K562 (cell line): Measurements from ENCODE around the gene HDAC5. TPM values are rescaled to one million over a fixed set of nuclear protein-coding genes. Genes with fewer than 3 reads are reported as not detected.

ENCODE experiments used
- CBFA2T3 ChIP-seq: fragments of 450-650 bp; IDR thresholded peaks from 2 replicates; pipeline ENCODE4 v1.6.1; 2017
- CCAR2 ChIP-seq: fragments of 200-400 bp; formaldehyde crosslinking; IDR thresholded peaks from 2 replicates; pipeline ENCODE4 v1.6.1; 2017; ENCODE audit warnings: mild to moderate bottlenecking, low read depth, low read length
- CHD2 ChIP-seq: IDR thresholded peaks from 2 replicates; pipeline ENCODE4 v1.6.1; 2011; ENCODE audit warnings: low read depth, low read length
- DACH1 ChIP-seq: fragments of 450-650 bp; IDR thresholded peaks from 2 replicates; pipeline ENCODE4 v1.6.1; 2018; ENCODE audit not compliant: partially characterized antibody
- HMG20A ChIP-seq: fragments of 450-650 bp; formaldehyde crosslinking; conservative IDR thresholded peaks from 2 replicates; pipeline ENCODE4 v1.4.0; 2020; ENCODE audit warnings: mild to moderate bottlenecking, mixed read lengths
- POLR2AphosphoS5 ChIP-seq: IDR thresholded peaks from 2 replicates; pipeline ENCODE4 v1.6.1; 2011; ENCODE audit warnings: mild to moderate bottlenecking, low read depth, low read length, moderate library complexity; ENCODE audit not compliant: control insufficient read depth, insufficient read depth
- RBM39 ChIP-seq: fragments of 200-400 bp; formaldehyde crosslinking; optimal IDR thresholded peaks from 2 replicates; pipeline ENCODE3; 2018; ENCODE audit warnings: low read depth, low read length
- SAFB ChIP-seq: fragments of 200-400 bp; formaldehyde crosslinking; IDR thresholded peaks from 2 replicates; pipeline ENCODE4 v1.6.1; 2017; ENCODE audit warnings: low read depth, low read length, borderline replicate concordance
- SAFB2 ChIP-seq: fragments of 200-400 bp; formaldehyde crosslinking; IDR thresholded peaks from 2 replicates; pipeline ENCODE4 v1.6.1; 2018; ENCODE audit warnings: borderline replicate concordance, low read length, low read depth, moderate library complexity; ENCODE audit not compliant: severe bottlenecking
- SNAPC5 ChIP-seq: fragments of 250-450 bp; sonication (Bioruptor Pico); IDR thresholded peaks from 2 replicates; pipeline ENCODE4 v1.8.0; 2021; ENCODE audit warnings: moderate library complexity, mild to moderate bottlenecking, inconsistent platforms
- SUPT5H ChIP-seq: fragments of 450-650 bp; IDR thresholded peaks from 2 replicates; pipeline ENCODE4 v1.6.1; 2016
- THAP12 ChIP-seq: fragments of 250-450 bp; sonication (Bioruptor Pico); IDR thresholded peaks from 2 replicates; pipeline ENCODE4 v1.9.0; 2021; ENCODE audit warnings: mild to moderate bottlenecking, inconsistent platforms
- TRIM28 ChIP-seq: fragments of 450-650 bp; IDR thresholded peaks from 2 replicates; pipeline ENCODE4 v1.6.1; 2017
- ZC3H11A ChIP-seq: IDR thresholded peaks from 2 replicates; pipeline ENCODE4 v1.6.1; 2012; ENCODE audit warnings: low read depth, low read length, improper control_type of control experiment
- ZNF445 ChIP-seq: fragments of 250-450 bp; sonication (Bioruptor Pico); IDR thresholded peaks from 2 replicates; pipeline ENCODE4 v1.4.0; 2020; ENCODE audit warnings: low read depth, mild to moderate bottlenecking, moderate library complexity
- ZNF512 ChIP-seq: IDR thresholded peaks from 2 replicates; pipeline ENCODE4 v1.6.1; 2016; ENCODE audit warnings: missing genetic modification characterization, missing compliant biosample characterization
- polyA plus RNA-seq, 8 experiments: library from polyadenylated mRNA; depleted of rRNA in 4 of 8; stranded (reverse) in 5 of 8; unstranded in 3 of 8; fragments of >200 nt; fragmentation: Nextera tagmentation in 2 of 8; fragmentation: Illumina TruSeq in 1 of 8; extraction: Ambion mirVana in 2 of 8; extraction: Trizol in 1 of 8; gene quantifications; 2 replicates each; pipeline versions ENCODE4 v1.2.1 to v1.2.3, GENCODE V29; 2011 to 2014; ENCODE audit warnings: inconsistent platforms in 1 of 8, missing spikeins in 1 of 8
- total RNA-seq, 7 experiments: library from RNA; depleted of rRNA in 6 of 7; stranded (reverse); fragments of >200 nt in 6 of 7; fragmentation: Illumina TruSeq in 2 of 7; extraction: Trizol in 2 of 7; gene quantifications; 2 replicates each; pipeline versions ENCODE4 v1.2.1 to v1.2.3, GENCODE V29; 2011 to 2021; ENCODE audit warnings: low replicate concordance in 1 of 7
- TF ChIP-seq, protein P1 (sequence below): fragments of 250-450 bp; sonication (Bioruptor Pico); IDR thresholded peaks from 2 replicates; pipeline ENCODE4 v1.5.0; 2020; ENCODE audit warnings: mild to moderate bottlenecking, borderline replicate concordance
- TF ChIP-seq, protein P2 (sequence below): sonication (generic); formaldehyde crosslinking; IDR thresholded peaks from 2 replicates; pipeline ENCODE4 v1.8.0; 2022; ENCODE audit warnings: missing genetic modification reagents, mild to moderate bottlenecking, moderate library complexity, borderline replicate concordance
- TF ChIP-seq, protein P3 (sequence below), 3 experiments: IDR thresholded peaks in 2 of 3; conservative IDR thresholded peaks in 1 of 3; 2 replicates each; pipeline ENCODE4 v1.5.1; 2011 to 2012; ENCODE audit warnings: low read length in 3 of 3, mild to moderate bottlenecking in 3 of 3, control low read depth in 2 of 3, improper control_type of control experiment in 1 of 3, inconsistent platforms in 1 of 3, low read depth in 1 of 3, mixed read lengths in 1 of 3, moderate library complexity in 1 of 3; ENCODE audit not compliant: insufficient read depth in 2 of 3

Gene HDAC5
- total and polyA plus RNA-seq, 9 of the 15 experiments (the other 6 are each of a cell fraction or from before 2014, with no cell fraction given), result 0.45 to 26.2 (median 16.4) TPM

GRCh38 chr17:44110823-44111633 is 12.4 kb downstream of the HDAC5 start (continued):
- no peak for TF ChIP-seq ZNF512 (tag)
- TF ChIP-seq, protein P1, sequence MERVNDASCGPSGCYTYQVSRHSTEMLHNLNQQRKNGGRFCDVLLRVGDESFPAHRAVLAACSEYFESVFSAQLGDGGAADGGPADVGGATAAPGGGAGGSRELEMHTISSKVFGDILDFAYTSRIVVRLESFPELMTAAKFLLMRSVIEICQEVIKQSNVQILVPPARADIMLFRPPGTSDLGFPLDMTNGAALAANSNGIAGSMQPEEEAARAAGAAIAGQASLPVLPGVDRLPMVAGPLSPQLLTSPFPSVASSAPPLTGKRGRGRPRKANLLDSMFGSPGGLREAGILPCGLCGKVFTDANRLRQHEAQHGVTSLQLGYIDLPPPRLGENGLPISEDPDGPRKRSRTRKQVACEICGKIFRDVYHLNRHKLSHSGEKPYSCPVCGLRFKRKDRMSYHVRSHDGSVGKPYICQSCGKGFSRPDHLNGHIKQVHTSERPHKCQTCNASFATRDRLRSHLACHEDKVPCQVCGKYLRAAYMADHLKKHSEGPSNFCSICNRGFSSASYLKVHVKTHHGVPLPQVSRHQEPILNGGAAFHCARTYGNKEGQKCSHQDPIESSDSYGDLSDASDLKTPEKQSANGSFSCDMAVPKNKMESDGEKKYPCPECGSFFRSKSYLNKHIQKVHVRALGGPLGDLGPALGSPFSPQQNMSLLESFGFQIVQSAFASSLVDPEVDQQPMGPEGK, result no peak
- peak; percentile 44 for TF ChIP-seq DACH1
- no peak for TF ChIP-seq SNAPC5 (CRISPR knock-in tag)
- TF ChIP-seq, protein P2, sequence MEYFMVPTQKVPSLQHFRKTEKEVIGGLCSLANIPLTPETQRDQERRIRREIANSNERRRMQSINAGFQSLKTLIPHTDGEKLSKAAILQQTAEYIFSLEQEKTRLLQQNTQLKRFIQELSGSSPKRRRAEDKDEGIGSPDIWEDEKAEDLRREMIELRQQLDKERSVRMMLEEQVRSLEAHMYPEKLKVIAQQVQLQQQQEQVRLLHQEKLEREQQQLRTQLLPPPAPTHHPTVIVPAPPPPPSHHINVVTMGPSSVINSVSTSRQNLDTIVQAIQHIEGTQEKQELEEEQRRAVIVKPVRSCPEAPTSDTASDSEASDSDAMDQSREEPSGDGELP, result peak; percentile 93
- TF ChIP-seq CHD2, result peak; percentile 56
- TF ChIP-seq, protein P3, sequence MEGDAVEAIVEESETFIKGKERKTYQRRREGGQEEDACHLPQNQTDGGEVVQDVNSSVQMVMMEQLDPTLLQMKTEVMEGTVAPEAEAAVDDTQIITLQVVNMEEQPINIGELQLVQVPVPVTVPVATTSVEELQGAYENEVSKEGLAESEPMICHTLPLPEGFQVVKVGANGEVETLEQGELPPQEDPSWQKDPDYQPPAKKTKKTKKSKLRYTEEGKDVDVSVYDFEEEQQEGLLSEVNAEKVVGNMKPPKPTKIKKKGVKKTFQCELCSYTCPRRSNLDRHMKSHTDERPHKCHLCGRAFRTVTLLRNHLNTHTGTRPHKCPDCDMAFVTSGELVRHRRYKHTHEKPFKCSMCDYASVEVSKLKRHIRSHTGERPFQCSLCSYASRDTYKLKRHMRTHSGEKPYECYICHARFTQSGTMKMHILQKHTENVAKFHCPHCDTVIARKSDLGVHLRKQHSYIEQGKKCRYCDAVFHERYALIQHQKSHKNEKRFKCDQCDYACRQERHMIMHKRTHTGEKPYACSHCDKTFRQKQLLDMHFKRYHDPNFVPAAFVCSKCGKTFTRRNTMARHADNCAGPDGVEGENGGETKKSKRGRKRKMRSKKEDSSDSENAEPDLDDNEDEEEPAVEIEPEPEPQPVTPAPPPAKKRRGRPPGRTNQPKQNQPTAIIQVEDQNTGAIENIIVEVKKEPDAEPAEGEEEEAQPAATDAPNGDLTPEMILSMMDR (IDR thresholded peaks at IDR 0.05 in 2 of 3, conservative IDR thresholded peaks at IDR 0.05 in 1 of 3; ENCODE audit: insufficient read depth in 2 of 3, low read depth in 1 of 3, low read length in 3 of 3), result peak in 1 of 3 experiments; percentile 19; a peak in 1 of 6 replicates
- TF ChIP-seq SUPT5H, result no peak
- no peak for TF ChIP-seq TRIM28
- no peak for TF ChIP-seq ZC3H11A
- no peak for TF ChIP-seq HMG20A
- TF ChIP-seq CBFA2T3, result peak; percentile 50
- TF ChIP-seq RBM39, result no peak
- TF ChIP-seq SAFB2, result no peak
- no peak for TF ChIP-seq THAP12 (CRISPR knock-in tag)
- TF ChIP-seq CCAR2, result no peak
- TF ChIP-seq ZNF445 (CRISPR knock-in tag), result no peak
- no peak; the same call in 1 of the 2 replicates for TF ChIP-seq POLR2AphosphoS5
- no peak for TF ChIP-seq SAFB
